ENCODE results near the gene GLYATL3.

GLYATL3 gene

GRCh38 chr6:49565261-49565660 lies 65.5 kb downstream of the GLYATL3 start:
- no peaks in the 10 kb centered on the region for H3K4me1 ChIP-seq (ENCODE audit: control insufficient read depth, insufficient read depth, low read length)
- H3K4me3 ChIP-seq (ENCODE audit: low read length): no peak overlapping the region
- peaks cover 4% of the 10 kb centered on the region for H3K27me3 ChIP-seq (replicated peaks; ENCODE audit: control insufficient read depth, insufficient read depth, low read length)
- no peaks in the 10 kb centered on the region for H3K9me3 ChIP-seq (ENCODE audit: control insufficient read depth, low read length)
- no peak overlapping the region for H3K9ac ChIP-seq (ENCODE audit: low read length)
- no peak for DNase-seq (ENCODE audit: low read depth)
- no peaks in the 10 kb centered on the region for H3K36me3 ChIP-seq (ENCODE audit: control insufficient read depth, insufficient read depth, low read length, severe bottlenecking)

GRCh38 chr6:49565855-49566254 lies 66.1 kb downstream of the GLYATL3 start:
- Histone ChIP-seq H3K9ac (ENCODE audit: low read length) (no peak overlapping the region), H3K36me3 (ENCODE audit: control insufficient read depth, insufficient read depth, low read length, severe bottlenecking) (no peaks in the 10 kb centered on the region), H3K4me3 (ENCODE audit: low read length) (no peak overlapping the region), H3K9me3 (ENCODE audit: control insufficient read depth, low read length) (no peaks in the 10 kb centered on the region), H3K27me3 (replicated peaks; ENCODE audit: control insufficient read depth, insufficient read depth, low read length) (peaks cover 4% of the 10 kb centered on the region), H3K4me1 (ENCODE audit: control insufficient read depth, insufficient read depth, low read length) (no peaks in the 10 kb centered on the region)
- no peak for DNase-seq (ENCODE audit: low read depth)

- no peak overlapping the region for H3K4me3 ChIP-seq (ENCODE audit: low read length)
- H3K9me3 ChIP-seq (ENCODE audit: control insufficient read depth, low read length): no peaks in the 10 kb centered on the region
- H3K36me3 ChIP-seq (ENCODE audit: control insufficient read depth, insufficient read depth, low read length, severe bottlenecking): no peaks in the 10 kb centered on the region
- H3K9ac ChIP-seq (ENCODE audit: low read length): no peak overlapping the region
- H3K27me3 ChIP-seq (replicated peaks; ENCODE audit: control insufficient read depth, insufficient read depth, low read length): no peaks in the 10 kb centered on the region
- no peaks in the 10 kb centered on the region for H3K4me1 ChIP-seq (ENCODE audit: control insufficient read depth, insufficient read depth, low read length)
- DNase-seq (ENCODE audit: low read depth): no peak
Measured at GRCh38 chr6:49570474-49571079, 70.9 kb downstream of the GLYATL3 start.

GRCh38 chr6:49576618-49577017 lies 76.9 kb downstream of the GLYATL3 start:
- Histone ChIP-seq H3K36me3 (ENCODE audit: control insufficient read depth, insufficient read depth, low read length, severe bottlenecking) (no peaks in the 10 kb centered on the region), H3K9me3 (ENCODE audit: control insufficient read depth, low read length) (no peaks in the 10 kb centered on the region)
- DNase-seq (ENCODE audit: low read depth): no peak

More at GRCh38 chr6:49576618-49577017, 76.9 kb downstream of the GLYATL3 start:
- H3K4me3 ChIP-seq (ENCODE audit: low read length): no peak overlapping the region
- H3K9ac ChIP-seq (ENCODE audit: low read length): no peak overlapping the region
- peaks cover 2% of the 10 kb centered on the region for H3K4me1 ChIP-seq (ENCODE audit: control insufficient read depth, insufficient read depth, low read length)
- no peaks in the 10 kb centered on the region for H3K27me3 ChIP-seq (replicated peaks; ENCODE audit: control insufficient read depth, insufficient read depth, low read length)

Data from adipocyte (in vitro differentiated cells).